GM18505 (cell line): ENCODE results near the gene MCAT.

Source experiments
- ATAC-seq: cut with Tn5 transposase; IDR thresholded peaks from one replicate; pipeline ENCODE4 v1.9.1; 2021; ENCODE audit not compliant: unreplicated experiment
- POLR2A ChIP-seq: IDR thresholded peaks from 4 replicates; pipeline ENCODE4 v1.6.1; 2011; ENCODE audit warnings: borderline replicate concordance; ENCODE audit not compliant: insufficient read depth, insufficient read length; ENCODE audit errors: extremely low read depth

Gene MCAT

GRCh38 chr22:43094551-43094950 is 48.6 kb downstream of the MCAT start:
- ATAC-seq, result no peak
- TF ChIP-seq POLR2A, result no peak

GRCh38 chr22:43094085-43094484 is 49.1 kb downstream of the MCAT start:
- TF ChIP-seq POLR2A, result no peak
- ATAC-seq, result no peak

- TF ChIP-seq POLR2A, result no peak
Measured at GRCh38 chr22:43092085-43092484, 51.1 kb downstream of the MCAT start.

GRCh38 chr22:43090130-43090789 is 52.9 kb downstream of the MCAT start:
- no peak for ATAC-seq
- TF ChIP-seq POLR2A, result no peak

More at GRCh38 chr22:43092085-43092484, 51.1 kb downstream of the MCAT start:
- ATAC-seq, result no peak

GRCh38 chr22:43088984-43089717 is 54.0 kb downstream of the MCAT start, which contains the start of gene TTLL1:
TTLL1 (minus strand) TSS chr22:43089391; CDS start chr22:43075586, 13,805 bp downstream.
- ATAC-seq, result peak; percentile 71
- TF ChIP-seq POLR2A, result peak; percentile 59

- TF ChIP-seq POLR2A, result no peak
Measured at GRCh38 chr22:43088627-43088983, 54.6 kb downstream of the MCAT start.

GRCh38 chr22:43085658-43086606 is 57.3 kb downstream of the MCAT start:
- no peak for ATAC-seq

More at GRCh38 chr22:43088627-43088983, 54.6 kb downstream of the MCAT start:
- ATAC-seq, result no peak

More at GRCh38 chr22:43085658-43086606, 57.3 kb downstream of the MCAT start:
- no peak for TF ChIP-seq POLR2A
